Raji (cell line): ENCODE results near the gene SLC28A3.

ENCODE experiments used
- POLR2A ChIP-seq: IDR thresholded peaks from 2 replicates; pipeline ENCODE4 v1.6.1; 2011; ENCODE audit warnings: low read depth, low read length, control low read depth; ENCODE audit not compliant: insufficient read depth

SLC28A3 gene

DNA sequence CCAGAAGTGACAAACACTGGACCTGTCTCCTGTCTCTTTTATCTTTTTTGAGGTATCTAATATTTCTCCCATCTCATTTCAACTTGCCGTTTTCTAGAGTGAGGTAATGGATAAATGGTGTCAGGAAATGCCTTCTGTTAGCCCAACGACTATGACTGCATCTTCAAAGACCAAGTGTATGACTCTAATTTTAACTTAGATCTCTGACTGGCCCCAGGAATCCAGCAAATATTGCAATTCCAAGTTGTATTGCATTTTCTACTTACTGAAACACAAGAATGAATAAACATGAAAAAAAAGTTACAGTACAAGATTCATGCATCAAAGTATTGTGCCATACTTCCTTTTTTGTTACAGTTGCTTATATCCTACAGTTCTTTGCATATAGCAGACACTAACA, 26.3 kb downstream of the SLC28A3 start:
- no peak for TF ChIP-seq POLR2A

DNA sequence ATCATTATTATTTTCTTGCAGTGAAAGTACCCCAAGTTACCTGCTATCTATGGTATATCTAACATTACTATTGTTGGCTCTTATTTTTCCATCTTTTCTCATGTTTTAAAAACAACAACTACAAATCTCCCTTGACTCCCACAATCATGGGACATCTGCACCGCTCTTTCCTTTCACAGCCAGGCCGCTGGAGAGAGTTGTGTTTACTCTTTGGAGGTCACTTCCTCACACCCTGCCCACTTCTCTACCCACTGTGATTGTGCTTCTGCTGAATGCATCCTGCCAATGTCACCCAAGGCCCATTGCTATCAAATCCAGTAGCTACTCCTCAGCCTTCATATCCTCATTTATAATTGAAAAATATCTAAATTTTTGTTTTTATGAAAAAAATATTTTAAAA, 29.7 kb downstream of the SLC28A3 start:
- no peak for TF ChIP-seq POLR2A

DNA sequence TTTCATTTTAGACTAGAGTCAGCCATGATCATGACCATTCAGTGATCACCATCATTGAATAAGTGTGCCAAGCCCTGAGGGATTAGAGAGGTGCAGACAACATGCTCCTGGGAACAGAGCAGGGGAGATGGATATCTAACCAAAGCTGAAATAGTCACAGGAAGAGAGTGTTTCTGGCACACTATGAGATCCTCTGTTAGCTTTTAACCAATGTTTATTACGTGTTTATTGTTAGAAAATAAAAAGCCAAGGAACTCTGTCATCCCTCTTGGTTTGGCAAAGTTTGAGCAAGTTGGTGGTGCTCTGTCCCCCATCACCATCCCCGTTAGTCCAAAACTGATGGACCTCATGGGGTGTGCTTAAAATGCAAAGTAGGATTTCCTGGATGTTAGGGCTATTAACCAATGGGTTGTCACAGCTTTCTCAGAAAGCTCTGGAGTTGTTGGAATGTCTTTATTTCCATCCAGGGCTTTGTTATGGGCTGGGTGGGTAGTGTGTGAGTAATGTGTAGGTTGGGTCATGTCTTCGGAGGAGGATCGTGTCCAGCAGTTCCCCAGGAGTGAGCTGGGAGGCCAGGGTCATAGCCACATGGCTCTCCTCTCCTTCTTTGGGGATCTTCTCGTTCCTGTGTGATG, 34.9 kb downstream of the SLC28A3 start:
- TF ChIP-seq POLR2A, result no peak

DNA sequence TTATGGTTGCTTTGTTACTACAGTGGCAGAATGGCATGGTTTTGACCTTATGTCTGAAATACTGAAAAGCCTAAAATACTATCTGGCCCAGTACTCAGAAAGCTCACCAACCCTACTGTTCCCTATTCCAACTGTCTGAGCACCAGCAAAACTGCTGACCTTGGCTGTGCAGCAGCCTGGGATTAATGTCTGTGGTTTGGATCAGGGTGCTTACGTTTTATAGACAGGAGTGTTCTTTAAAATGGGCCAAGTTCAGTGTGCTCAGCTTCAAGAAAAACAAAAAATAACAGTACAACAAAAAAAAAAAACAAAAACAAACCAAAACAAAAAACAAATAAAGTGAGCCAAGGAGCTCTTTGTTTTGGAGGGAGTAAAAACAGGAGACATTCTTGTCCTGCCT, 36.4 kb downstream of the SLC28A3 start:
- no peak for TF ChIP-seq POLR2A

DNA sequence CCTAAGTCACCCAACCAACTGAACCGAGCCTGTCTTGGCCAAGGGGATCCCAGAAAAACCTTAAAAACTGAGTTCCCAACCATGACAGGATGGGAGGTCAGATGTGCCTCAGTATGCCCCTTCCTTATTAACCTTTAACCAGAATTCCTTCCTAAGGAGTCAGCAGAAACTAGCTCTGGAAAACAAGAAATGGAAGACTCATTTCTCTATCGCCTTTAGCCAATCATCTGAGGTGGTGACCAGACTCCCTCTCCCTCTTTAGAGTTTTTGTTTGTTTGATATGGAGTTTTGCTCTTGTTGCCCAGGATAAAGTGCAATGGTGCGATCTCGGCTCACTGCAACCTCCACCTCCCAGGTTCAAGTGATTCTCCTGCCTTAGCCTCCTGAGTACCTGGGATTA, 37.5 kb downstream of the SLC28A3 start:
- no peak for TF ChIP-seq POLR2A

DNA sequence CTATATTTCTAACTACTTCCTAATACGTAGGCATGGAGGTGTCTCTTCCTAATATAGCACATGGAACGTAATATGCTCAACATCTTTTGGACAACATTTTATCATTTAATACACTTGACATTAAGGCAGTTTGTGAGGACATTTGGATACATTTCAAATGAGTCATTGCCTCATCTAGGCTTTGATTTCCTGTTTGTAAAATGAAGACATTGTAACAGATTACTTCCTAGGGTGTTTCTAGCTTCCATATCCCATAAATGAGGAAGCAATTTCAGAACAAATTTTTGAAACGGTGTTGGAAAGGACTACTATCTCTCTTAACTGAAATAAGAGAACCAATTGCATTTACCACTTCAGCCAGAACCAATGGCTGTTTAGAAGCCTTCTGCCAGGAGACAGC, 38.7 kb downstream of the SLC28A3 start:
- no peak for TF ChIP-seq POLR2A

DNA sequence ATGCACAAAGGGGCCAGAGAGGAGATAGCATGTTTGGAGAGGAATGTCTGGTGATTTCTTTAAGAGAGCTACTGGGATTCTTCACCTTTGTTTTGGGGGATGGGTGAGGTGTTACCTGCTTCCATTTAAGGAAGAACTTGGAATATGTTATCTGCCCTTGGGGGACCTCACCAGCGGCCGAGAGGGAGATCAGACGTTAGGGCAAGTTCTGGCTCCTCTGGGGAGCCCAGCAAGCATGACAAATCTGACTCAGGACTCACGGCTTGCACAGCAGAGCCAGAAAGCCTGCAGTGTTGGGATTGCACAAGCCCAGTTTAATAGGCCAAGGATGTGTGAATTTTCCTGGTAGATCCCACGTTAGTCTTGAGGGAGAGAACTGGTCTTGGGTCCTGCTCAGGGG, 40.3 kb downstream of the SLC28A3 start:
- no peak for TF ChIP-seq POLR2A

DNA sequence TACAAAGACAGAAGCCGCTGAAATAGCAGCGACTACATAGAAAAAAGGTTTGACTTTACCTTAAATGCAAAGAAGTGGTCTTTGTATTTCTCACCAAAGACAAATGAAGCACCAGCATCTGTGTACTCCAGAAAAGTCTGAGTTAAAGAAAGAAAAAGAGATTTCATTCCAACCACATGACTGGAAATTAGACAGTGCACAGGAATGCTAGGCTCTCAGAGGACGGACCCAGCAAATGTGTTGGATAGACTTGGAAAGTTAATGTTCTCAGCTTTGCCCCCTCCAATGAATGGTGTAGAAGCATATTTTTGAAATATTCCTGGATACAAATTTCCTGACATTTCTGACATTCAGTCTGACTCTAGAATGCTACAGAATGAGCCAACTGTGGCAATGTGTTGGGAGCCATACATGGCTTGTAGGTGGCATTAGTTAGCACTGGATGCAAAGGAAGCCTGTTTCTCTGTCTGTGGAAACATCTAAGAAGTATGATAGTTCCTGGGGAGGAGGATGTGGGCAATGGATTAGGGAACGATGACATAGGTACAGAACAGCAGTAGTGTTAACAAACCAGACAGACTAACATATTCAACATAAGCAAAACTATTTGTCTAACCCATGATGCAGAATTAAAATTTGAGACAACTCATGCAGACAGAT, 43.3 kb downstream of the SLC28A3 start:
- no peak for TF ChIP-seq POLR2A

DNA sequence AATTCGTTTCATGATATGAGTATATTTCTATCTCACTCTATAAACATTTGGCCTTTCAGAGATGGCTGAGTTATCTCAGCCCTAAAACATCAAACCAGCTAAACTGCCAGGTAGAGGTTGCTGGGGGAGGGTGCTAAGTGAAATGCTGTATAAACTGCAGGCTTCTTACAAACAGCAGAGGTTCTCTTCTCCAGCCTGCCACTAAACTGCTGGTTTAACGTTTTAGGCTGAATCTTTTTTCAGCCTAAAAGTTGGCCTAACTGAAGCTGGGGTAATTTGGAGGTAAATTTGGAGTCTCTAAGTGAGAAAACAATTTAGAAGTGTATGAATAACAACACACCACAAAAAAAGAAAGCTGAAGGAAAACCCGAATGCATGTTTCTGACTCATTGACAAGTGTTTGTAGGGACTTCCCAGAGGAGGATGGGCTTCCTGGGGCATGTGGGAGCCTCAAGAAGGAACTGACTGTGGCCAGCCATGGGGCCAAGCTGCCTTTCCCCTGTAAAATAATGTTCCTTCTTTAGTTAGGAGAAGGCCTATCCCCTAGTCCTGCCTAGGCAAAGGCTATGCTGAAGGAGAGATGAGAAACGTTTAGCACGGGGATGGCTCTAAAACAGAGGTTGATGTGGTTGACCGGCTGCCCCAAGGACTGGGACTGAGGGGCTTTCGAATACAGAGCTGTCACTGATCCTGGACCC, 44.3 kb downstream of the SLC28A3 start:
- TF ChIP-seq POLR2A, result 0 out of 2 replicates have a peak, but pooled peaks have one; percentile 15

DNA sequence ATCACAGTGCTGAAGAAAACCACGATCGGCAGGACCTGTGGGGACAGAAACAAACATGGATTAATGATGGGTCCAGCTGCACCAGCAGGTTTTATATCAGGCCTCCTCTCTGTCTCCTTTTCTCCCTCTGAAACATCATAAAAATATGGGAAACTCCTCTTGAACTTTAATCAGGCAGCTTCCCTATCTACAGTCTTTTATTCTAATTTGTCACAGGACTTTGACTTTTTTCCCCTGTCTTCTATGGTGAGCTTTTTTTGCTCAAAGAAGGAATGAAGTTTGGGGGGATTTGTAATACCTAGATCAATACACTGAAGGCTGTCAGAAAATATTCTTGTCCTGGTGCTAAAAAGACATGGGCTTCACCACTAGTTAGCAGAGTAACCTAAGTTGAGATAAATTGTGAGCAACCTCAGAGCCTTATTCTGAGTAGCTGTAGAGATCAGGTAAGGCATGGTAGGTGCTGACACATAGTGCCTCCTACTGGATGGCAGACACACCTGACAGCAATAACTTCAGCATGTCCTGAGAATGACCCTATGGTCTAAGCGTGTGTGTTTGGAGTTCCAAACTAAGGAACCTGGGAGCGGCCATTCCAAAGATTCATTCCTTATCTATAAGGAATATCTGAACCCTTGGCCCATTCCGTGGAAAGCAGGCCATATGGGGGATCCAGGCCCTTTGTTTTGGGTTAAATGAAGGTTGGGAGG, 46.2 kb downstream of the SLC28A3 start:
- no peak for TF ChIP-seq POLR2A

DNA sequence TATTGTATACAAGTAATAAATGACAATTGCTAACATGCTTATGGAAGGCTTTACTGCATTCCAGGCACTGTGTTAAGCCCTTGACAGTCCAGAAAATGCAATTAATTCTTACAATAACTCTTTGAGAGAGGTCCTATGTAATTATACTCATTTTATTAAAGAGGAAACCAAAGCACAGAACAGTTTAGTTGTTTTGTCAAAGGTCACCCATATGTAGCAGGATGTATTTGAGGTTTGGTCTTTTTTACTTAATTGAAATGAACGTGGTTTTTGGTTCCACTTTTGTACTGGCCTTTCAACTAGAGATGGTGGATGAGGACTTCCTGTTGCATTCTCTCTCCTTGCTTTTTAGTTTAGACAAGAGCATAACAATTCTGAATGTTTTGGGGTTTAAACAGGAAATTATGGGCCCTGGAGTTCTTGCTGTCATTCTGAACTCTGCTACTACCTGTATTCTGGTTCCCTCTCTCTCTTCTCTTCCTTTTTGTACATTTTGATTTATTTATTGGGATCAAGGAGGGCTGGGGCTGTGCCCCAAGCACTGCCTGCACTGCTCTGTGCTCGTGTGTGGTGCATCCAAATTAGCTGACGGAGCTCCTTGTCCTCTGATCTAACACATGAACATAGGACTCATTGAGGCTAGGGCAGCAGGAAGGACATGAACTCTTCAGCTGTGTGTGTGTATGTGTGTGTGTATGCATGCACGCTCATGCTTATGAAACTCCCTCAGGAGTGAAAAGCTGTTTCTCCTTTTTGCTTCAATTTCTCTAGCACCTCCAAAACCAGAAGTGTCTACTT, 47.4 kb downstream of the SLC28A3 start:
- TF ChIP-seq POLR2A, result no peak

DNA sequence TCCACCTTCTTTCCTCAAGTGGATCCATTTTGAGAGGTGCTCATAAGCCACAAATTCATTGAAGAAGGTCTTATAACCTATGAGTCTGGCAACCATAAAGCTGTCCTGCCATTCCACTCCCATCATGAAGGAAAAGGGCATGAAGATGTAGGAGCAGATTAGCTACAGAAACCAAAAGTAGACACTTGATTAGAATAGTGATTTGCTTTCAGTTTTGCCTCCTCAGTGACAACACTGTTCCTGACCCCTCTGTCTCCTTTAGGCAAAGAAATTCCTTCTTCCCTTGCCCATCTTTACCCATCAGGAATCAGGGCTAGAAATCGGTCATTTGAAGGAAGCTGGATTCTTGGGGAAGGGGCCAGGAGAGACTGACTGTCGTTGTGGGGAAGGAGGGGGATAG, 55.2 kb downstream of the SLC28A3 start:
- TF ChIP-seq POLR2A, result no peak

DNA sequence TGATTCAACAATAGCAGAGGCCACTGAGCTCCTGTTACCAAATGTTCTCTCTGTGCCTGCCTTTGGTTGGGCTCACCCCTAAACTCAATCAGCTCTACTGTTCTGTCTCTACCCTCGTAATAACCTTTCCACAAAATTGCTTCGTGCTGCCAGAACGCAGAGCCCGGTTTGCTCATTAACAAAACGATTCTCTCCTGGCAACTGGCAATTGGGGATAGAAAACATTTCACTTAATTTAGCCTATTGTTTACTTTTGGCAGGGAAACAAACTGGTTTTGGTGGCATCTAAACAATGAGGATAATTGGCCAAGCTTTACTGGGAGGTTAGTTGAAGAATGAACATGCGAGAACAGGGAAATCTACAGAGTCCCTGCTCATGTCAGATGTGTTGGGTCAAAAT, 56.6 kb downstream of the SLC28A3 start:
- no peak for TF ChIP-seq POLR2A

DNA sequence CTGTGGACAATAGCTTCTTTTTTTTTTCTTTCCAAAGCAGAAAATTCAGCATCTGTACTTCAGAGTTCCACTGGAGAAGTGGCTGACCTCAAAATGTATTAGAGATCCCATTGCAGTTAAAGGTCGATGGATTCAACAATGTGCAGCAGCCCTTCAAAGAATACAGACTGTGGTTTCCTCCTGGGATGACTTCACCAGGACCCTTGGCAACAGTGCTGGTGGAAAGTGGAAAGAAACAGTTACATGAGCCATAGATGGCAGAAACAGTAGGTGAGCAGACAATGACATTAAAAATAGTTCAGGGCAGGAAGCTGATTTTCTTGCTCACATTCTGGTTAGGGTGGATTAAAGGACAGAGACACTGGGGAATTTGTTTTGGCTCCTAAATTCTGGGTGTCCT, 62.4 kb downstream of the SLC28A3 start:
- TF ChIP-seq POLR2A, result no peak

DNA sequence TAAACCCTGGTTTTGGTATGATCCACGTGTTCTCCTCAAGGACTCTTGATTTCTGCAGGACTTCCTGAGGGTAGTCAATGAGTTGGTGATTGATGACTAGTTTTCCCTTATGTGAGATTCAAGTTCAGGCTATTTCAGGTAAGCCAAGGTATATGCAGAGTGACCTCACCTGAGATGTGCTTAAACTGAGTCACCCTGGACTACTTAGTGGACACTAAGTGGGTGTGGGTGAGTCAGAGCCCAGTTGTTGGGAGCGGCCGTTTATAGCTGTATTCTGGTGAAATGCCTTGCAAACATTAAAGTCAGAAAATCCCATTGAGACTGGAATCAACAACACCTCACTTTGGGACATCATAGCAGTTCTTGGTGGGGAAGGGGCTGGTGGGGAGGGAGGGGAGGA, 62.9 kb downstream of the SLC28A3 start:
- TF ChIP-seq POLR2A, result no peak

DNA sequence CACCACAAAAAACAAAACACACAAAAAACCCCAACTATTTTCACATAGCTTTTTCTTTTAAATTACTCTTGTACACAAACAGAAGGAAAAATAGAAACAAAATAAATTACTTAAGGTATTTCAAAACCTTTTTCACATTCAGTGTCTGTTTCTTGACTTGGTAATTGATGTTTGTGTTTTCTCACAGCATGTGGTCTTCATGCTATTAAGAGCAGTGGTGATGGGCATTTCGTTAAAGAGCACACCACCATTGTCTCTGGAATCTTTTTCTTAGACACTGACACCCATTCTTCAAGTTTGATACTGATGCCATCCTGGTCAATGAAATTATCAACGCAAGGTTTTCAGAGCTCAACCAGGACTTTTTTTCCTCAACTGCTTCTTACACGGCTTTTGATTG, 63.8 kb downstream of the SLC28A3 start:
- no peak for TF ChIP-seq POLR2A
